MCF 10A (cell line): ENCODE results near the gene ABCD4. TPM values are rescaled to one million over a fixed set of nuclear protein-coding genes. Genes with fewer than 3 reads are reported as not detected.

Experiments
- BruUV-seq: library from RNA; stranded (reverse); fragments of 400-500 nt; replicated peaks from 2 replicates; lab custom pipeline; 2021; lab: Mats Ljungman, UMichigan
- CTCF ChIA-PET: fragments of 300-600 bp; sonication (Branson Sonifier 250); formaldehyde crosslinking; extraction: SDS; loops from one replicate; lab custom pipeline; 2021; ENCODE audit warnings: antibody characterized with exemption, inconsistent platforms; lab: Yijun Ruan, JAX
- POLR2A ChIA-PET: fragments of 300-600, 350-650 bp; sonication (Branson Sonifier 250); formaldehyde crosslinking; extraction: SDS; loops from one replicate; lab custom pipeline; 2020; ENCODE audit warnings: antibody characterized with exemption, inconsistent platforms; lab: Yijun Ruan, JAX
- DNase-seq: peaks from one replicate; pipeline ENCODE4 v3.0.0-alpha.2; 2018; ENCODE audit not compliant: unreplicated experiment
- H3K27ac Mint-ChIP-seq: one replicate; pipeline ENCODE4 v1.8.0; 2022; ENCODE audit warnings: mild to moderate bottlenecking, low read depth, mixed read lengths; ENCODE audit not compliant: unreplicated experiment
- H3K27me3 Mint-ChIP-seq: one replicate; pipeline ENCODE4 v1.8.0; 2022; ENCODE audit warnings: mixed read lengths; ENCODE audit not compliant: insufficient read depth, unreplicated experiment
- H3K36me3 Mint-ChIP-seq: one replicate; pipeline ENCODE4 v1.8.0; 2022; ENCODE audit warnings: mild to moderate bottlenecking, moderate library complexity, mixed read lengths; ENCODE audit not compliant: insufficient read depth, unreplicated experiment
- H3K4me1 Mint-ChIP-seq: one replicate; pipeline ENCODE4 v1.8.0; 2022; ENCODE audit warnings: mixed read lengths; ENCODE audit not compliant: insufficient read depth, unreplicated experiment
- H3K4me3 Mint-ChIP-seq: one replicate; pipeline ENCODE4 v1.8.0; 2022; ENCODE audit warnings: mild to moderate bottlenecking, moderate library complexity, mixed read lengths; ENCODE audit not compliant: unreplicated experiment
- H3K9me3 Mint-ChIP-seq: one replicate; pipeline ENCODE4 v1.8.0; 2022; ENCODE audit warnings: mixed read lengths; ENCODE audit not compliant: unreplicated experiment
- intact Hi-C: fragments of 100-400 bp; cut with micrococcal nuclease; formaldehyde crosslinking; loops from 2 replicates; pipeline ENCODE4 v1.14.1; 2022
- total RNA-seq: library from RNA; stranded (reverse); gene quantifications from 2 replicates; pipeline ENCODE4 v1.2.3, GENCODE V29; 2022
- TF ChIP-seq, protein P1 (sequence below): fragments of 200-600 bp; IDR thresholded peaks from one replicate; pipeline ENCODE4 v1.8.0; 2022; ENCODE audit warnings: antibody characterized with exemption, mild to moderate bottlenecking; ENCODE audit not compliant: unreplicated experiment

The ABCD4 gene
- total RNA-seq, 1 experiment from 2014 or later, result 26.6 TPM

DNA sequence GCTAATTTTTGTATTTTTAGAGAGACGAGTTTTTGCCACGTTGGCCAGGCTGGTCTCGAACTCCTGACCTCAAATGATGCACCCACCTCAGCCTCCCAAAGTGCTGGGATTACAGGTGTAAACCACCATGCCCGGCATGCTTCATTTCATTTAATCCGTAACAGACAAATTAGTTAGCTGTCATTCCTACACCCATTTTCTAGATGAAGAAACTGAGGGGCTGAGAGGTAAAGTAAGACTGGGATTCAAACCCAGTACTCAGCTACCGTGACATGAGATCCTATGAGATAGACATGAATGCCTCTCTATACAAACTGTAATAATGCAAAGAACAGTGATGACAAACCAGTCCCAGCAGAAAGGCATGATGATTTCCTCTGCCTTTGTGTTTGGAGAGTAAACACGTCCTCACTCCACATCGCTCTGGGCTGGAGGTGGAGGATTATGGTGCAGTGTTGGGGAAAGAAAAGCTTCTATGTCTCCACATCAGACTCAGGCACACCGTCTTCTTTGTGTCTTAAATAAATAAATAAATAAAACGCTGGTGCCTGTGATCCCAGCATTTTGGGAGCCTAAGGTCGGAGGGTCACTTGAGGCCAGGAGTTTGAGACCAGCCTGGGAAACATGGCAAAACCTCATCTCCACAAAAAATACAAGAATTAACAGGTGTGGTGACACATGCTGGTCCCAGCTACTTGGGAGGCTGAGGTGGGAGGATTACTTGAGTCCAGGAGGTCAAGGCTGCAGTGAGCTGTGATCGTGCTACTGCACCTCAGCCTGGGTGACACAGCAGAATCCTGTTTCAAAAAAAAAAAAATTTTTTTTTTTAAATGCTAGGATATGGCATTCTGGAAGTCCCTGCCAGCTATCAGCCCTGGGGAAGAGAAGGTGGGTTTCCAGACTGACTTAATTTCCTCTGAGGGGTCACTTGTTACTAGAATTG is 53.0 kb downstream of the ABCD4 start:
- intact Hi-C loops, result no loop called here
- Mint-ChIP-seq H3K9me3 (no peaks in the 10 kb centered on the region), H3K27ac (no peak overlapping the region), H3K27me3 (peaks cover 8% of the 10 kb centered on the region), H3K36me3 (peaks cover 4% of the 10 kb centered on the region), H3K4me1 (peaks cover 6% of the 10 kb centered on the region), H3K4me3 (no peak overlapping the region)
- no peak for DNase-seq
- TF ChIP-seq, protein P1, sequence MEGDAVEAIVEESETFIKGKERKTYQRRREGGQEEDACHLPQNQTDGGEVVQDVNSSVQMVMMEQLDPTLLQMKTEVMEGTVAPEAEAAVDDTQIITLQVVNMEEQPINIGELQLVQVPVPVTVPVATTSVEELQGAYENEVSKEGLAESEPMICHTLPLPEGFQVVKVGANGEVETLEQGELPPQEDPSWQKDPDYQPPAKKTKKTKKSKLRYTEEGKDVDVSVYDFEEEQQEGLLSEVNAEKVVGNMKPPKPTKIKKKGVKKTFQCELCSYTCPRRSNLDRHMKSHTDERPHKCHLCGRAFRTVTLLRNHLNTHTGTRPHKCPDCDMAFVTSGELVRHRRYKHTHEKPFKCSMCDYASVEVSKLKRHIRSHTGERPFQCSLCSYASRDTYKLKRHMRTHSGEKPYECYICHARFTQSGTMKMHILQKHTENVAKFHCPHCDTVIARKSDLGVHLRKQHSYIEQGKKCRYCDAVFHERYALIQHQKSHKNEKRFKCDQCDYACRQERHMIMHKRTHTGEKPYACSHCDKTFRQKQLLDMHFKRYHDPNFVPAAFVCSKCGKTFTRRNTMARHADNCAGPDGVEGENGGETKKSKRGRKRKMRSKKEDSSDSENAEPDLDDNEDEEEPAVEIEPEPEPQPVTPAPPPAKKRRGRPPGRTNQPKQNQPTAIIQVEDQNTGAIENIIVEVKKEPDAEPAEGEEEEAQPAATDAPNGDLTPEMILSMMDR, result no peak
- ChIA-PET CTCF (interaction anchor here (0.7 to 3.5 kb wide), 7 partner anchors 17 to 211 kb away, joined by 3 to 30 read pairs (median 3); no protein-coding TSS in a partner anchor), POLR2A (interaction anchor here (0.7 kb wide), 1 partner anchor 12 kb away, joined by 3 read pairs; no protein-coding TSS in a partner anchor)
- BruUV-seq, result no TSS peak

DNA sequence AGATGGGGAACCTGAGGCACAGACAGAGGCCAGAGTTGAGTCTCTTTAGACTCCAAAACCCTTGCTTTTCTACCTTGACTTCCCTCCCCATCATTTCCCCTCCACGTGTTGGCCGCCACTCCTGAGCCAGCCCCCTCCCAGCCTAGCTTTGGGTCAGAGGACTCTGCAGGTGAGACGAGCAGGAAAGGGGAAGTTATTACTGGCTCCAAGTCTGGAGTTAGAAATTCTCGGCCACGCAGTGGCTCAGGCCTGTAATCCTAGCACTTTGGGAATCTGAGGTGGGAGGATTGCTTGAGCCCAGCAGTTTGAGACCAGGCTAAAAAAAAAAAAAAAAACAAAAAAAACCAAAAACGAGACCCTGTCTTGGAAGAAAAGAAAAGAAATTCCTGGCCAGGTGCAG is 54.7 kb downstream of the ABCD4 start:
- TF ChIP-seq, protein P1, result no peak
- Mint-ChIP-seq H3K27me3 (peaks cover 25% of the 10 kb centered on the region), H3K9me3 (no peaks in the 10 kb centered on the region), H3K27ac (no peak overlapping the region), H3K4me1 (peaks cover 6% of the 10 kb centered on the region), H3K36me3 (peaks cover 4% of the 10 kb centered on the region), H3K4me3 (no peak overlapping the region)
- DNase-seq, result no peak
- POLR2A ChIA-PET, result no interaction called here
- CTCF ChIA-PET, result interaction anchor here (0.7 to 1.5 kb wide), 3 partner anchors 9 to 136 kb away, joined by 3 to 10 read pairs (median 5); no protein-coding TSS in a partner anchor
- no TSS peak for BruUV-seq
- intact Hi-C loops, result no loop called here

DNA sequence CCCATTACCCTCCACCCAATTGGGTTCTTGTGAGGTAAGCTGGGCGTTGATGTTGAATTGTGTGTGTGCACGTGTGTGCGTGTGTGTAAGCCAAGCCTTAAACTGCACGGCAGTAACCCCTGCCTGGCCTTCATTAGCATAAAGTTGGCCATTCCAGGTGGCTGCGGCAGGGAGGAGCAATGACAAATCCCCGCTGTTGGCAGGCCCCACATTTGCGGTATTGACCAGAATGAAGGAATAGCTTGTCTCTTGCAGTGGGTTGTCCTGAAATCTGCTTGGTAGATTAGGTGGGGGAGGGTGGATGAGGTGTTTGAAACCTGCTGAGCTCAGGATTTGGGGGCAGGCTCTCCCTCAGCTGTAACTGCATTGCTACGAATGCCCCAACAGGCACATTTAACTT is 56.2 kb downstream of the ABCD4 start:
- POLR2A ChIA-PET, result no interaction called here
- no peak for DNase-seq
- Mint-ChIP-seq H3K27ac (no peak overlapping the region), H3K27me3 (peaks cover 40% of the 10 kb centered on the region), H3K4me1 (peaks cover 7% of the 10 kb centered on the region), H3K9me3 (no peaks in the 10 kb centered on the region), H3K36me3 (peaks cover under 1% of the 10 kb centered on the region), H3K4me3 (no peak overlapping the region)
- intact Hi-C loops, result no loop called here
- CTCF ChIA-PET, result interaction anchor here (0.6 to 3.1 kb wide), 4 partner anchors 8 to 135 kb away, joined by 3 to 14 read pairs (median 4); no protein-coding TSS in a partner anchor
- no TSS peak for BruUV-seq
- TF ChIP-seq, protein P1, result no peak

DNA sequence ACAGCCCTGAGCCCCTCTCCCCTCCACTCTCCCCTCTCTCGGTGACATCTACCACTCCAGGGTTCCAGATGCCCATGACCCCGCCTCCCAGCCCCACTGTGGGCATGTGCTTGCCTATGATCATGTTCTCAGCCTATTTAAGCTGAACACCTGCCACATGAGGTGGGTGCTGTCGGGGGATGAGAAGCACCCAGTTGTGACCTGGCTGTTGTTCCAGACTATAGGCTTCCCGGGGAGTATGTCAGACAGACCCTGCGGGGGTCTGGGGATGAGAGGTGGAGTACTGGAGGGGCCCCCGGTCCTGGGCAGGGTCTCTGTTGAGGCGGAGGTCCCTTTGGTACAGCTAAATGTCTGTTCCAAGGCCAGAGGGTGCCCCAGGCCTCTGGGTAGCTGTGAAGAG is 57.4 kb downstream of the ABCD4 start:
- peaks cover 52% of the 10 kb centered on the region for H3K27me3 Mint-ChIP-seq
- BruUV-seq, result no TSS peak
- TF ChIP-seq, protein P1, result no peak

More for the DNA sequence above, 57.4 kb downstream of the ABCD4 start:
- POLR2A ChIA-PET, result no interaction called here
- no peak for DNase-seq
- no peak overlapping the region for H3K4me3 Mint-ChIP-seq
- intact Hi-C loops, result no loop called here
- peaks cover 4% of the 10 kb centered on the region for H3K4me1 Mint-ChIP-seq
- no peaks in the 10 kb centered on the region for H3K36me3 Mint-ChIP-seq
- no peaks in the 10 kb centered on the region for H3K9me3 Mint-ChIP-seq
- CTCF ChIA-PET, result interaction anchor here (0.8 to 3.1 kb wide), 4 partner anchors 12 to 134 kb away, joined by 3 to 14 read pairs (median 5); no protein-coding TSS in a partner anchor
- no peak overlapping the region for H3K27ac Mint-ChIP-seq
